K562 (cell line): ENCODE data around the gene INSYN2B. TPM values are rescaled to one million over a fixed set of nuclear protein-coding genes. Genes with fewer than 3 reads are reported as not detected.

ENCODE experiments used
- ATF7 ChIP-seq: fragments of 450-650 bp; IDR thresholded peaks from 2 replicates; pipeline ENCODE4 v1.7.1; 2014; ENCODE audit warnings: mild to moderate bottlenecking, moderate library complexity
- COPS2 ChIP-seq: fragments of 450-650 bp; conservative IDR thresholded peaks from 2 replicates; pipeline ENCODE4 v1.6.1; 2016; ENCODE audit warnings: mild to moderate bottlenecking, moderate library complexity
- FIP1L1 ChIP-seq: fragments of 200-400 bp; formaldehyde crosslinking; IDR thresholded peaks from 2 replicates; pipeline ENCODE4 v1.6.1; 2018; ENCODE audit warnings: mild to moderate bottlenecking, low read depth, low read length; ENCODE audit not compliant: poor library complexity, severe bottlenecking
- KHSRP ChIP-seq: fragments of 450-650 bp; IDR thresholded peaks from 2 replicates; pipeline ENCODE4 v1.6.1; 2017
- POLR2AphosphoS5 ChIP-seq: IDR thresholded peaks from 2 replicates; pipeline ENCODE4 v1.6.1; 2011; ENCODE audit warnings: mild to moderate bottlenecking, low read depth, low read length, moderate library complexity; ENCODE audit not compliant: control insufficient read depth, insufficient read depth
- RB1 ChIP-seq: fragments of 450-650 bp; IDR thresholded peaks from 2 replicates; pipeline ENCODE4 v1.6.1; 2017; ENCODE audit warnings: low read depth, mild to moderate bottlenecking
- SAFB ChIP-seq: fragments of 200-400 bp; formaldehyde crosslinking; IDR thresholded peaks from 2 replicates; pipeline ENCODE4 v1.6.1; 2017; ENCODE audit warnings: low read depth, low read length, borderline replicate concordance
- TEAD1 ChIP-seq, 2 experiments: fragments of 450-650 bp in 1 of 2; sonication (generic) in 1 of 2; formaldehyde crosslinking; IDR thresholded peaks; 2 replicates each; pipeline versions ENCODE4 v1.4.0 to v1.8.0; 2020 to 2022; ENCODE audit warnings: mild to moderate bottlenecking in 2 of 2, missing genetic modification reagents in 1 of 2
- ZNF217 ChIP-seq: sonication (generic); formaldehyde crosslinking; IDR thresholded peaks from 2 replicates; pipeline ENCODE4 v1.8.0; 2022; ENCODE audit warnings: mild to moderate bottlenecking, missing genetic modification reagents
- ZNF224 ChIP-seq: sonication (generic); formaldehyde crosslinking; IDR thresholded peaks from 2 replicates; pipeline ENCODE4 v1.8.0; 2022; ENCODE audit warnings: mild to moderate bottlenecking, missing genetic modification reagents
- polyA plus RNA-seq, 8 experiments: library from polyadenylated mRNA; depleted of rRNA in 4 of 8; stranded (reverse) in 5 of 8; unstranded in 3 of 8; fragments of >200 nt; fragmentation: Nextera tagmentation in 2 of 8; fragmentation: Illumina TruSeq in 1 of 8; extraction: Ambion mirVana in 2 of 8; extraction: Trizol in 1 of 8; gene quantifications; 2 replicates each; pipeline versions ENCODE4 v1.2.1 to v1.2.3, GENCODE V29; 2011 to 2014; ENCODE audit warnings: inconsistent platforms in 1 of 8, missing spikeins in 1 of 8
- total RNA-seq, 7 experiments: library from RNA; depleted of rRNA in 6 of 7; stranded (reverse); fragments of >200 nt in 6 of 7; fragmentation: Illumina TruSeq in 2 of 7; extraction: Trizol in 2 of 7; gene quantifications; 2 replicates each; pipeline versions ENCODE4 v1.2.1 to v1.2.3, GENCODE V29; 2011 to 2021; ENCODE audit warnings: low replicate concordance in 1 of 7
- TF ChIP-seq, protein P1 (sequence below): fragments of 200-400 bp; formaldehyde crosslinking; IDR thresholded peaks from 2 replicates; pipeline ENCODE4 v1.6.1; 2017; ENCODE audit warnings: mild to moderate bottlenecking, low read depth, low read length, moderate library complexity
- TF ChIP-seq, protein P2 (sequence below): fragments of 450-650 bp; IDR thresholded peaks from 2 replicates; pipeline ENCODE4 v1.6.1; 2017; ENCODE audit warnings: mild to moderate bottlenecking, moderate library complexity
- TF ChIP-seq, protein P3 (sequence below): IDR thresholded peaks from 2 replicates; pipeline ENCODE4 v1.6.1; 2011; ENCODE audit not compliant: insufficient read length; ENCODE audit errors: extremely low read depth
- TF ChIP-seq, protein P4 (sequence below): sonication (generic); formaldehyde crosslinking; IDR thresholded peaks from 2 replicates; pipeline ENCODE4 v1.8.0; 2022; ENCODE audit warnings: mild to moderate bottlenecking, missing genetic modification reagents
- TF ChIP-seq, protein P5 (sequence below): sonication (generic); formaldehyde crosslinking; IDR thresholded peaks from 2 replicates; pipeline ENCODE4 v1.8.1; 2022; ENCODE audit warnings: missing genetic modification reagents

The INSYN2B gene
- total and polyA plus RNA-seq, 9 of the 15 experiments (the other 6 are each of a cell fraction or from before 2014, with no cell fraction given), result not detected

DNA sequence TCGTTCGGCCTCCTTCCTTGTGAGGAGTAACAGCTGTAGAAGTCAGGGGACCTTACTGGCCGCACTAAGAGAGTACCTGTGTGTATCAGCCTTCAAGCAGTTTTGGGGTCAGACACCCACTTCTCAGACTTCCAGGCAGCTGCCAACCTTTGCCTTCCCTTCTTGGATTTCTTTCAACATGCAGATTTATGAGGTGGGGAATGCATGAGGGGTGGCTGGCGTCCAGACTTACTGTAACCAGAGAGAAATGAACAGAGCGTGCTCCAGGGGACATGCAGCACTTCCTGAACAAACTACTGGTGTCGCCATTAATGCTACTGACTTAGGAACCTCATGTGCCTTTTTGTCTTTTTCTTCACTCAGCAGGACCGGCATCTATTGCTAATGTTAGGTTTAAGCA lies 46.7 kb downstream of the INSYN2B start (continued):
- TF ChIP-seq, protein P1, sequence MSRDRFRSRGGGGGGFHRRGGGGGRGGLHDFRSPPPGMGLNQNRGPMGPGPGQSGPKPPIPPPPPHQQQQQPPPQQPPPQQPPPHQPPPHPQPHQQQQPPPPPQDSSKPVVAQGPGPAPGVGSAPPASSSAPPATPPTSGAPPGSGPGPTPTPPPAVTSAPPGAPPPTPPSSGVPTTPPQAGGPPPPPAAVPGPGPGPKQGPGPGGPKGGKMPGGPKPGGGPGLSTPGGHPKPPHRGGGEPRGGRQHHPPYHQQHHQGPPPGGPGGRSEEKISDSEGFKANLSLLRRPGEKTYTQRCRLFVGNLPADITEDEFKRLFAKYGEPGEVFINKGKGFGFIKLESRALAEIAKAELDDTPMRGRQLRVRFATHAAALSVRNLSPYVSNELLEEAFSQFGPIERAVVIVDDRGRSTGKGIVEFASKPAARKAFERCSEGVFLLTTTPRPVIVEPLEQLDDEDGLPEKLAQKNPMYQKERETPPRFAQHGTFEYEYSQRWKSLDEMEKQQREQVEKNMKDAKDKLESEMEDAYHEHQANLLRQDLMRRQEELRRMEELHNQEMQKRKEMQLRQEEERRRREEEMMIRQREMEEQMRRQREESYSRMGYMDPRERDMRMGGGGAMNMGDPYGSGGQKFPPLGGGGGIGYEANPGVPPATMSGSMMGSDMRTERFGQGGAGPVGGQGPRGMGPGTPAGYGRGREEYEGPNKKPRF, result no peak
- TF ChIP-seq, protein P2, sequence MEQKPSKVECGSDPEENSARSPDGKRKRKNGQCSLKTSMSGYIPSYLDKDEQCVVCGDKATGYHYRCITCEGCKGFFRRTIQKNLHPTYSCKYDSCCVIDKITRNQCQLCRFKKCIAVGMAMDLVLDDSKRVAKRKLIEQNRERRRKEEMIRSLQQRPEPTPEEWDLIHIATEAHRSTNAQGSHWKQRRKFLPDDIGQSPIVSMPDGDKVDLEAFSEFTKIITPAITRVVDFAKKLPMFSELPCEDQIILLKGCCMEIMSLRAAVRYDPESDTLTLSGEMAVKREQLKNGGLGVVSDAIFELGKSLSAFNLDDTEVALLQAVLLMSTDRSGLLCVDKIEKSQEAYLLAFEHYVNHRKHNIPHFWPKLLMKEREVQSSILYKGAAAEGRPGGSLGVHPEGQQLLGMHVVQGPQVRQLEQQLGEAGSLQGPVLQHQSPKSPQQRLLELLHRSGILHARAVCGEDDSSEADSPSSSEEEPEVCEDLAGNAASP, result no peak
- TF ChIP-seq TEAD1 (CRISPR knock-in tag; IDR thresholded peaks at IDR 0.05) (no peak), ZNF217 (CRISPR knock-in tag) (no peak), POLR2AphosphoS5 (no peak), SAFB (no peak), ATF7 (no peak), RB1 (no peak), ZNF224 (CRISPR knock-in tag) (no peak), FIP1L1 (no peak), COPS2 (no peak), KHSRP (no peak)
- TF ChIP-seq, protein P3, sequence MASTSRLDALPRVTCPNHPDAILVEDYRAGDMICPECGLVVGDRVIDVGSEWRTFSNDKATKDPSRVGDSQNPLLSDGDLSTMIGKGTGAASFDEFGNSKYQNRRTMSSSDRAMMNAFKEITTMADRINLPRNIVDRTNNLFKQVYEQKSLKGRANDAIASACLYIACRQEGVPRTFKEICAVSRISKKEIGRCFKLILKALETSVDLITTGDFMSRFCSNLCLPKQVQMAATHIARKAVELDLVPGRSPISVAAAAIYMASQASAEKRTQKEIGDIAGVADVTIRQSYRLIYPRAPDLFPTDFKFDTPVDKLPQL, result no peak
- TF ChIP-seq, protein P4, sequence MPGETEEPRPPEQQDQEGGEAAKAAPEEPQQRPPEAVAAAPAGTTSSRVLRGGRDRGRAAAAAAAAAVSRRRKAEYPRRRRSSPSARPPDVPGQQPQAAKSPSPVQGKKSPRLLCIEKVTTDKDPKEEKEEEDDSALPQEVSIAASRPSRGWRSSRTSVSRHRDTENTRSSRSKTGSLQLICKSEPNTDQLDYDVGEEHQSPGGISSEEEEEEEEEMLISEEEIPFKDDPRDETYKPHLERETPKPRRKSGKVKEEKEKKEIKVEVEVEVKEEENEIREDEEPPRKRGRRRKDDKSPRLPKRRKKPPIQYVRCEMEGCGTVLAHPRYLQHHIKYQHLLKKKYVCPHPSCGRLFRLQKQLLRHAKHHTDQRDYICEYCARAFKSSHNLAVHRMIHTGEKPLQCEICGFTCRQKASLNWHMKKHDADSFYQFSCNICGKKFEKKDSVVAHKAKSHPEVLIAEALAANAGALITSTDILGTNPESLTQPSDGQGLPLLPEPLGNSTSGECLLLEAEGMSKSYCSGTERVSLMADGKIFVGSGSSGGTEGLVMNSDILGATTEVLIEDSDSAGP (CRISPR knock-in tag), result no peak
- TF ChIP-seq, protein P5, sequence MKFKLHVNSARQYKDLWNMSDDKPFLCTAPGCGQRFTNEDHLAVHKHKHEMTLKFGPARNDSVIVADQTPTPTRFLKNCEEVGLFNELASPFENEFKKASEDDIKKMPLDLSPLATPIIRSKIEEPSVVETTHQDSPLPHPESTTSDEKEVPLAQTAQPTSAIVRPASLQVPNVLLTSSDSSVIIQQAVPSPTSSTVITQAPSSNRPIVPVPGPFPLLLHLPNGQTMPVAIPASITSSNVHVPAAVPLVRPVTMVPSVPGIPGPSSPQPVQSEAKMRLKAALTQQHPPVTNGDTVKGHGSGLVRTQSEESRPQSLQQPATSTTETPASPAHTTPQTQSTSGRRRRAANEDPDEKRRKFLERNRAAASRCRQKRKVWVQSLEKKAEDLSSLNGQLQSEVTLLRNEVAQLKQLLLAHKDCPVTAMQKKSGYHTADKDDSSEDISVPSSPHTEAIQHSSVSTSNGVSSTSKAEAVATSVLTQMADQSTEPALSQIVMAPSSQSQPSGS (CRISPR knock-in tag), result no peak
